Karpas-422 (cell line): Measurements from ENCODE around the gene MAB21L4. TPM values are rescaled to one million over a fixed set of nuclear protein-coding genes. Genes with fewer than 3 reads are reported as not detected.

Experiments used
- DNase-seq: peaks from one replicate; pipeline ENCODE4 v3.0.0-alpha.2; 2015
- H2AFZ ChIP-seq: fragments of 200-600 bp; sonication (generic); 2 replicates; pipeline ENCODE4 v1.6.1; 2014; ENCODE audit warnings: antibody characterized with exemption, low read length, mixed read lengths
- H3K27ac ChIP-seq: fragments of 200-600 bp; sonication (generic); 2 replicates; pipeline ENCODE4 v1.5.1; 2014; ENCODE audit warnings: mild to moderate bottlenecking, low read length, moderate library complexity
- H3K27me3 ChIP-seq: fragments of 200-600 bp; sonication (generic); 2 replicates; pipeline ENCODE4 v1.6.1; 2014; ENCODE audit warnings: low read length, mixed read lengths
- H3K36me3 ChIP-seq: fragments of 200-600 bp; sonication (generic); 2 replicates; pipeline ENCODE4 v1.6.1; 2014; ENCODE audit warnings: low read length, mixed read lengths; ENCODE audit not compliant: insufficient read depth
- H3K4me1 ChIP-seq: fragments of 200-600 bp; sonication (generic); 2 replicates; pipeline ENCODE4 v1.6.1; 2014; ENCODE audit warnings: mild to moderate bottlenecking, low read length, mixed read lengths
- H3K4me2 ChIP-seq: fragments of 200-600 bp; sonication (generic); 2 replicates; pipeline ENCODE4 v1.6.1; 2014; ENCODE audit warnings: low read length, low read depth, mild to moderate bottlenecking; ENCODE audit not compliant: poor library complexity, severe bottlenecking
- H3K4me3 ChIP-seq: fragments of 200-600 bp; sonication (generic); 2 replicates; pipeline ENCODE4 v1.5.1; 2014; ENCODE audit warnings: mild to moderate bottlenecking, antibody characterized with exemption, low read length, mixed read lengths
- H3K79me2 ChIP-seq: fragments of 200-600 bp; sonication (generic); 2 replicates; pipeline ENCODE4 v1.6.1; 2014; ENCODE audit warnings: mild to moderate bottlenecking, low read length, mixed read lengths
- H3K9ac ChIP-seq: fragments of 200-600 bp; sonication (generic); 2 replicates; pipeline ENCODE4 v1.6.0; 2014; ENCODE audit warnings: low read length
- H3K9me2 ChIP-seq: fragments of 200-600 bp; sonication (generic), shearing (Covaris generic); replicated peaks from 2 replicates; pipeline ENCODE4 v1.6.0; 2014; ENCODE audit warnings: mild to moderate bottlenecking, low read length, moderate library complexity; ENCODE audit not compliant: insufficient read depth
- H3K9me3 ChIP-seq: fragments of 300-700, 200-600 bp; sonication (generic); 2 replicates; pipeline ENCODE4 v1.6.1; 2014; ENCODE audit warnings: low read length, mixed read lengths
- H4K20me1 ChIP-seq: fragments of 200-600 bp; sonication (generic); 2 replicates; pipeline ENCODE4 v1.6.1; 2014; ENCODE audit warnings: mild to moderate bottlenecking, antibody characterized with exemption, low read length, low read depth; ENCODE audit not compliant: insufficient read depth
- total RNA-seq: library from RNA; depleted of rRNA; stranded (reverse); fragments of >200 nt; shearing (Covaris generic); gene quantifications from 2 replicates; pipeline ENCODE4 v1.2.3, GENCODE V29; 2014; ENCODE audit warnings: low replicate concordance

The MAB21L4 gene
- total RNA-seq, 1 experiment from 2014 or later: not detected

- H3K4me1 ChIP-seq: peaks cover 8% of the 10 kb centered on the region
- H3K36me3 ChIP-seq: no peaks in the 10 kb centered on the region
- H3K79me2 ChIP-seq: no peaks in the 10 kb centered on the region
- H3K9me3 ChIP-seq: no peaks in the 10 kb centered on the region
- no peaks in the 10 kb centered on the region for H3K27me3 ChIP-seq
- H3K27ac ChIP-seq: no peak overlapping the region
- H3K4me2 ChIP-seq: no peak overlapping the region
- H2AFZ ChIP-seq: no peak overlapping the region
- H3K9me2 ChIP-seq: no peaks in the 10 kb centered on the region
- H4K20me1 ChIP-seq: peaks cover 6% of the 10 kb centered on the region; the same call in 1 of the 2 replicates
- H3K9ac ChIP-seq: no peak overlapping the region
- DNase-seq: no peak
- H3K4me3 ChIP-seq: no peak overlapping the region
Observed at GRCh38 chr2:240915526-240916341, 19.8 kb upstream of the MAB21L4 start.

- Histone ChIP-seq H3K4me2 (no peak overlapping the region), H3K4me1 (peaks cover 8% of the 10 kb centered on the region), H4K20me1 (peaks cover 6% of the 10 kb centered on the region; the same call in 1 of the 2 replicates), H3K27ac (no peak overlapping the region), H2AFZ (no peak overlapping the region), H3K4me3 (no peak overlapping the region), H3K9me3 (no peaks in the 10 kb centered on the region), H3K36me3 (no peaks in the 10 kb centered on the region), H3K27me3 (no peaks in the 10 kb centered on the region), H3K79me2 (no peaks in the 10 kb centered on the region), H3K9me2 (no peaks in the 10 kb centered on the region), H3K9ac (no peak overlapping the region)
- no peak for DNase-seq
Observed at GRCh38 chr2:240914645-240915525, 18.9 kb upstream of the MAB21L4 start.

- H3K27ac ChIP-seq: no peak overlapping the region
- H3K9ac ChIP-seq: no peak overlapping the region
- no peaks in the 10 kb centered on the region for H3K27me3 ChIP-seq
- DNase-seq: peak; percentile 85
- no peaks in the 10 kb centered on the region for H3K79me2 ChIP-seq
- no peaks in the 10 kb centered on the region for H3K9me2 ChIP-seq
- no peaks in the 10 kb centered on the region for H3K36me3 ChIP-seq
- H3K4me1 ChIP-seq: peaks cover 8% of the 10 kb centered on the region
- H4K20me1 ChIP-seq: peaks cover 6% of the 10 kb centered on the region; the same call in 1 of the 2 replicates
- H3K9me3 ChIP-seq: no peaks in the 10 kb centered on the region
- H3K4me3 ChIP-seq: no peak overlapping the region
- H3K4me2 ChIP-seq: no peak overlapping the region
- no peak overlapping the region for H2AFZ ChIP-seq
Observed at GRCh38 chr2:240913810-240914644, 18.1 kb upstream of the MAB21L4 start.

- Histone ChIP-seq H3K4me2 (no peak overlapping the region), H3K9me3 (no peaks in the 10 kb centered on the region), H3K4me3 (no peak overlapping the region), H3K36me3 (no peaks in the 10 kb centered on the region), H3K27ac (no peak overlapping the region), H3K27me3 (no peaks in the 10 kb centered on the region), H3K9ac (no peak overlapping the region), H3K79me2 (no peaks in the 10 kb centered on the region), H3K9me2 (no peaks in the 10 kb centered on the region), H2AFZ (no peak overlapping the region), H3K4me1 (peaks cover 8% of the 10 kb centered on the region), H4K20me1 (peaks cover 6% of the 10 kb centered on the region; the same call in 1 of the 2 replicates)
- no peak for DNase-seq
Observed at GRCh38 chr2:240912878-240913809, 17.2 kb upstream of the MAB21L4 start.

- Histone ChIP-seq H3K79me2 (no peaks in the 10 kb centered on the region), H3K4me2 (no peak overlapping the region), H3K27me3 (no peaks in the 10 kb centered on the region), H3K4me1 (peaks cover 4% of the 10 kb centered on the region), H3K27ac (no peak overlapping the region), H3K36me3 (no peaks in the 10 kb centered on the region), H3K9me3 (no peaks in the 10 kb centered on the region), H2AFZ (no peak overlapping the region), H3K9me2 (no peaks in the 10 kb centered on the region), H3K9ac (no peak overlapping the region), H4K20me1 (no peaks in the 10 kb centered on the region; the same call in 1 of the 2 replicates), H3K4me3 (no peak overlapping the region)
- DNase-seq: no peak
Observed at GRCh38 chr2:240911641-240912265, 15.8 kb upstream of the MAB21L4 start.

GRCh38 chr2:240909216-240909974, 13.4 kb upstream of the MAB21L4 start:
- no peaks in the 10 kb centered on the region for H4K20me1 ChIP-seq
- no peak overlapping the region for H3K4me2 ChIP-seq
- H3K4me1 ChIP-seq: no peaks in the 10 kb centered on the region; the same call in 1 of the 2 replicates
- H3K9me2 ChIP-seq: no peaks in the 10 kb centered on the region
- DNase-seq: no peak
- H3K27ac ChIP-seq: no peak overlapping the region
- H3K4me3 ChIP-seq: no peak overlapping the region
- H3K9ac ChIP-seq: no peak overlapping the region
- H3K79me2 ChIP-seq: no peaks in the 10 kb centered on the region
- H3K9me3 ChIP-seq: no peaks in the 10 kb centered on the region
- no peaks in the 10 kb centered on the region for H3K27me3 ChIP-seq
- H2AFZ ChIP-seq: no peak overlapping the region
- H3K36me3 ChIP-seq: no peaks in the 10 kb centered on the region
